Measurements from ENCODE around the gene FXYD5.
"Not testable (repeated sequence)": the region's sequence is repeated elsewhere in the genome, so short reads cannot be mapped to it uniquely, and the experiment has no call there.

Gene FXYD5

DNA sequence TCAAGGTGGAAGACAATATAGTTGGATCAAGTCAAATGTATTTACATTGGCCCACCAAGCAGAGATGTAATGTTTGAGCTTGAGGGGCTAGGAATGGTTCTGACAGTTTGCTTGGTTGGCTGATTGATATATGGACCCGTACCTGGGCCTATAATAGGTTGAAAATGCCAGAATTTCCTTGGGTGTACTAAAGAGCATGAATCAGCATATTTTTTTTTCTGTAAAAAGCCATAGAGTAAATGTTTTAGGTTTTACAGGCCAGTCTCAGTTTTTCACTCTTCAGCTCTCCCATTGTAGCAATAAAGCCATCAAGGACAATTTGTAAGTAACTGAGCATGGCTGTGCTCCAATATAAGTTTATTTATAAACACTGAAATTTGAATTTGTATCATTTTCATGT lies 26.9 kb downstream of the FXYD5 start:
- ChIA-PET POLR2A (no interaction called here), CTCF (interaction anchor here (1.0 to 1.2 kb wide), 2 partner anchors 22 to 46 kb away, joined by 3 read pairs; partner anchors contain the start of gene LGI4)
- TF ChIP-seq, protein P1, sequence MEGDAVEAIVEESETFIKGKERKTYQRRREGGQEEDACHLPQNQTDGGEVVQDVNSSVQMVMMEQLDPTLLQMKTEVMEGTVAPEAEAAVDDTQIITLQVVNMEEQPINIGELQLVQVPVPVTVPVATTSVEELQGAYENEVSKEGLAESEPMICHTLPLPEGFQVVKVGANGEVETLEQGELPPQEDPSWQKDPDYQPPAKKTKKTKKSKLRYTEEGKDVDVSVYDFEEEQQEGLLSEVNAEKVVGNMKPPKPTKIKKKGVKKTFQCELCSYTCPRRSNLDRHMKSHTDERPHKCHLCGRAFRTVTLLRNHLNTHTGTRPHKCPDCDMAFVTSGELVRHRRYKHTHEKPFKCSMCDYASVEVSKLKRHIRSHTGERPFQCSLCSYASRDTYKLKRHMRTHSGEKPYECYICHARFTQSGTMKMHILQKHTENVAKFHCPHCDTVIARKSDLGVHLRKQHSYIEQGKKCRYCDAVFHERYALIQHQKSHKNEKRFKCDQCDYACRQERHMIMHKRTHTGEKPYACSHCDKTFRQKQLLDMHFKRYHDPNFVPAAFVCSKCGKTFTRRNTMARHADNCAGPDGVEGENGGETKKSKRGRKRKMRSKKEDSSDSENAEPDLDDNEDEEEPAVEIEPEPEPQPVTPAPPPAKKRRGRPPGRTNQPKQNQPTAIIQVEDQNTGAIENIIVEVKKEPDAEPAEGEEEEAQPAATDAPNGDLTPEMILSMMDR (IDR thresholded peaks at IDR 0.05; ENCODE audit: control extremely low read depth, extremely low read depth, low read depth, missing control alignments) = no peak
- no peak for DNase-seq (ENCODE audit: extremely low spot score)

DNA sequence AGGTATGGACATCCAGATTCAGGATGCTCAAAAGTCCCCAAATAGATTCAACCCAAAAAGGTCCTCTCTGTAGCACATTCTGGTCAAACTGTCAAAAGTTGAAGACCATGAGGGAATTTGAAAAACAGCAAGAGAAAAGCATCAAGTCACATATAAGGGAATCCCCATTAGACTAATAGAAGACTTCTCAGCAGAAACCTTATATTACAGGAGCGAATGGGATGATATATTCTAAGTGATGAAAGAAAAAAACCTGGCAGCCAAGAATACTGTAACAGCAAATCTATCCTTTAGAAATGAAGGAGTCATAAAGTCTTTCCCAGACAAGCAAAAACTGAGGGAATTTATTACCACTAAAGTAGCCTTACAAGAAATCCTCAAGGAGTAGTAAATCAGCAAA lies 29.7 kb downstream of the FXYD5 start:
- TF ChIP-seq, protein P1 (IDR thresholded peaks at IDR 0.05; ENCODE audit: control extremely low read depth, extremely low read depth, low read depth, missing control alignments) = no peak
- CTCF ChIA-PET = no interaction called here
- no peak for DNase-seq (ENCODE audit: extremely low spot score)
- POLR2A ChIA-PET = no interaction called here

DNA sequence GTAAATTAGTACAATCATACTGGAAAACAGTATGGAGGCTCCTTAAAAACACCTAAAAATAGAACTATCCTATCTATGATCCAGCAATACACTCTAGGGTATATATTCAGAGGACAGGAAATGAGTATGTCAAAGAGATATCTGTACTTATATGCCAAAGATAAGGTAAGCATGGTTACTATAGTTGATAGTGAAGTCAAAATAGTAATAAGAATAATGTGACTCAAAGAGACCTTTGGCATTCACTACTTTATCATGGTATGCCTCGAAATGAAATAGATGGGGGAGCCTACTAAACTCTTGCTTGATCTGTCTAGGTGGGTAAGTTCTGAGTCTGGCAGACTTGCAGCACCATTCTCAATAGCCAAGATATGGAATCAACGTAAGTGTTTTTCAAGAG lies 30.3 kb downstream of the FXYD5 start:
- CTCF ChIA-PET = interaction anchor here (1.1 kb wide), 1 partner anchor 50 kb away, joined by 4 read pairs; the partner anchor contains the start of gene LGI4

DNA sequence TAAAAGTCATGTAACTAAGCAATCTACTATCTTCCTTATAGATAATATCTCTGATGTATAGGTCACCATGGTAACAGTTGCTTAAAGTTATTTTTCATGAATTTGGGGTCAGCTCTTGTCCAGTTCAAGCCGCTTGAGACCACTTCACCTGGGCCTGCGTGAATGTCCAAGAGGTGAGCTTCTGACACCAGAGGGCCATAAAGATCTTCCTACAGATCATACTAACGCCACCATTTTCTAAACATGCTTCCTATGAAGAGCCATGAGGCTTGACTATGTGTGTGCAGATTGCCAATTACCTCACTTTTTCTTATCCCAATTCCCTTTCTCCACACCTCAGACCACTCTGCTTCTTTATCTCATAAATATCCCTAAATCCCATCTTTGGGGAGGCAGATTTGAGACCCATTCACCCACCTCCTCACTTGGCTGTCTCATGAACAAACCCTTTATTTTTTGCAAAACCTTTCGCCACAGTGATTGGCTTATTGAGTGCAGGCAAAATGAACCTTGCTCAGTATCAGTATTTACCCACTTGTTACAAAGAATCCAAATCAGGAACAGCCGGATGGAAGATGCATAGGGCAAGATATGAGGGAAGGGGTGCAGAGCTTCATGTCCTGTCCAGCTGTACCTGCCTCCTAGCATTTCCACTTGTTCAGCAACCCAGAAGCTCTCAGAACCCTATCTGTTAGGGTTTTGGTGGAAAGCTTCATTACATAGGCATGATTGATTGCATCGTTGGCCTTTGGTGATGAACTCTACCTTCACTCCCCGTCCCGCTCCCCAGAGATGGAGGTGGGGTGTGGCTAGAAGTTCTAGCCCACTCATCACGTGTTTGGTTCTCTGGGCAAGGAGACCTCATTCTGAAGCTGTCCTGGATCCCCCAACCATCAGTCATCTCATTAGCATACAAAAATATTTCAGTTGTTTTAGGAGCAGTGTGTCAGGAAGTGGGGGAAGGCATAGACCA lies 39.8 kb downstream of the FXYD5 start:
- TF ChIP-seq, protein P1 (IDR thresholded peaks at IDR 0.05; ENCODE audit: control extremely low read depth, extremely low read depth, low read depth, missing control alignments) = no peak
- ChIA-PET POLR2A (no interaction called here), CTCF (interaction anchor here (1.2 to 1.8 kb wide), 4 partner anchors 15 to 75 kb away, joined by 3 to 5 read pairs (median 4); partner anchors contain the start of genes LGI4 and USF2)
- no peak for DNase-seq (ENCODE audit: extremely low spot score)

More for the DNA sequence above, 30.3 kb downstream of the FXYD5 start:
- no peak for DNase-seq (ENCODE audit: extremely low spot score)
- TF ChIP-seq, protein P1 (IDR thresholded peaks at IDR 0.05; ENCODE audit: control extremely low read depth, extremely low read depth, low read depth, missing control alignments) = no peak
- POLR2A ChIA-PET = no interaction called here

DNA sequence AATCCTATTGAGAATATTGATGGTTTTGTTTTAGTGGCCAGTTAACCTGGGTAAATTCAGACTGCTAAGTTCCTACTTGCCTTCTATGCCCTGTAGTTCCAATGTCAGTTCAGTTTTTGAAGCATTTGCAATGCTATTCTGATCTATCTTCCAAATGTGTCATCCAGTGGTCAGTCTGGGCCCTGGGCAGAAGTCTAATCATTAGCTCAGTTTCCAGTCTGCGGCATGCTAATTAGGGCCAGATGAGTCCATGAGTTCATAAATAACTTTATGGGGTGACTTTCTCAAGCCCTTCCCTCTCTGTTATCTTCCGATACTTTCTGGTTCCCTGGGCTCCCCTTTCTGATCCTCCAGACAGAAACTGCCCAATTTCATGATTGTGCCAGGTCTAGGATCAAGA lies 41.3 kb downstream of the FXYD5 start:
- no peak for DNase-seq (ENCODE audit: extremely low spot score)
- CTCF ChIA-PET = interaction anchor here (0.6 to 1.5 kb wide), 2 partner anchors 13 to 60 kb away, joined by 3 to 5 read pairs; partner anchors contain the start of gene LGI4
- POLR2A ChIA-PET = no interaction called here
- TF ChIP-seq, protein P1 (IDR thresholded peaks at IDR 0.05; ENCODE audit: control extremely low read depth, extremely low read depth, low read depth, missing control alignments) = no peak

DNA sequence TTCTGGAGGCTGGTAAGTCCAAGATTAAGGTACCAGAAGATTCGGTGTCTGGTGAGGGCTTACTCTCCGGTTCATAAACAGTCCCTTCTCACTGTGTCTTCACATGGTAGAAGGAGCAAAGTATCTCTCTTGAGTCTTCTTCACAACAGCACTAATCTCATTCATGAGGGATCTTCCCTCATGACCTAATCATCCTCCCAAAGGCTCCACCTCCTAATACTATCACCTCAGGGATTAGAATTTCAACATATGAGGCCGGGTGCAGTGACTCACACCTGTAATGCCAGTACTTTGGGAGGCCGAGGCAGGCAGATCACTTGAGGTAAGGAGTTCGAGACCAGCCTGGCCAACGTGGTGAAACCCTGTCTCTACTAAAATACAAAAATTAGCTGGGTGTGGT lies 42.3 kb downstream of the FXYD5 start:
- DNase-seq (ENCODE audit: extremely low spot score); POLR2A ChIA-PET; CTCF ChIA-PET: not testable (repeated sequence)

DNA sequence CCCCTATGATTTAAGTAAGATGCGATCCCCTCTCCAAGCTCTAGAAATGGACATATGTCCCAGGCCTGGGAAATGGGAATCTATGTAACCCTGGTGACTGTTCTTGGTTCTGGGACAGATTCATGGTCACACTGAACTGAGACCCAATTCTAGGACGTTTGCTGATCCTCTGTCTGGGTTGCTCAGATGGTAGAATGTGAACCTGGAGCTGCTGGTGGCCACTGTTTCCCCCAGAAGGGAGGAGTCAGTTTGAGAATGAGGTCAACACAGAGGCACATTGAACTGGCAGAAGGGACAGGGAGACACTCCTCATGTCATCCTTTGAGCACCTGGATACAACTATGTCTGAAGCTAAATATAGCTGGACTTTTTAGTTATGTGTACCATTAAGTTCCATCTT lies 44.9 kb downstream of the FXYD5 start:
- CTCF ChIA-PET = interaction anchor here (1.4 to 2.6 kb wide), 2 partner anchors 9 to 58 kb away, joined by 6 to 9 read pairs; no protein-coding TSS in a partner anchor
- POLR2A ChIA-PET = interaction anchor here (0.5 kb wide), 1 partner anchor 56 kb away, joined by 3 read pairs; the partner anchor contains the start of gene FXYD7

More for the DNA sequence above, 44.9 kb downstream of the FXYD5 start:
- TF ChIP-seq, protein P1 (IDR thresholded peaks at IDR 0.05; ENCODE audit: control extremely low read depth, extremely low read depth, low read depth, missing control alignments) = no peak
- no peak for DNase-seq (ENCODE audit: extremely low spot score)
